Nephron progenitor cell (in vitro differentiated cells): Measurements from ENCODE around the gene AHCY.
"Not testable (repeated sequence)": the region's sequence is repeated elsewhere in the genome, so short reads cannot be mapped to it uniquely, and the experiment has no call there.

Experiments
- DNase-seq: peaks from one replicate; pipeline ENCODE4 v3.0.0; 2021
- H3K27ac Mint-ChIP-seq: 2 replicates; pipeline ENCODE4 v1.8.0; 2021; ENCODE audit warnings: mild to moderate bottlenecking, moderate library complexity, mixed read lengths
- H3K27me3 Mint-ChIP-seq: 2 replicates; pipeline ENCODE4 v1.8.0; 2021; ENCODE audit warnings: mild to moderate bottlenecking, low read depth, mixed read lengths; ENCODE audit not compliant: poor library complexity
- H3K36me3 Mint-ChIP-seq: 2 replicates; pipeline ENCODE4 v1.8.0; 2021; ENCODE audit warnings: low read depth, mixed read lengths
- H3K4me1 Mint-ChIP-seq: 2 replicates; pipeline ENCODE4 v1.8.0; 2021; ENCODE audit warnings: mixed read lengths
- H3K4me3 Mint-ChIP-seq: 2 replicates; pipeline ENCODE4 v1.8.0; 2021; ENCODE audit warnings: mild to moderate bottlenecking, moderate library complexity, mixed read lengths
- H3K9me3 Mint-ChIP-seq: 2 replicates; pipeline ENCODE4 v1.8.0; 2021; ENCODE audit warnings: mild to moderate bottlenecking, moderate library complexity, mixed read lengths
- CTCF ChIP-seq: fragments of 200-600 bp; sonication (generic); IDR thresholded peaks from 2 replicates; pipeline ENCODE4 v1.5.0; 2021; ENCODE audit warnings: antibody characterized with exemption

The AHCY gene

GRCh38 chr20:34249291-34249690, 53.9 kb downstream of the AHCY start:
- no peak overlapping the region for H3K4me3 Mint-ChIP-seq
- peaks cover 3% of the 10 kb centered on the region for H3K27me3 Mint-ChIP-seq
- peaks cover 28% of the 10 kb centered on the region for H3K4me1 Mint-ChIP-seq
- TF ChIP-seq CTCF = no peak
- peaks cover 6% of the 10 kb centered on the region for H3K9me3 Mint-ChIP-seq
- no peak for DNase-seq
- peaks cover 13% of the 10 kb centered on the region for H3K36me3 Mint-ChIP-seq
- H3K27ac Mint-ChIP-seq = no peak overlapping the region

- TF ChIP-seq CTCF = no peak
- Mint-ChIP-seq H3K4me3 (no peak overlapping the region), H3K36me3 (no peaks in the 10 kb centered on the region), H3K4me1 (peaks cover 22% of the 10 kb centered on the region), H3K27ac (no peak overlapping the region), H3K27me3 (peaks cover 3% of the 10 kb centered on the region), H3K9me3 (no peaks in the 10 kb centered on the region)
- DNase-seq = no peak
Observed at GRCh38 chr20:34246126-34246626, 57.0 kb downstream of the AHCY start.

GRCh38 chr20:34243377-34243776, 59.8 kb downstream of the AHCY start:
- H3K27ac Mint-ChIP-seq = no peak overlapping the region
- peaks cover 3% of the 10 kb centered on the region for H3K27me3 Mint-ChIP-seq
- peaks cover 10% of the 10 kb centered on the region for H3K4me1 Mint-ChIP-seq
- H3K9me3 Mint-ChIP-seq = peaks cover 15% of the 10 kb centered on the region
- no peak for TF ChIP-seq CTCF
- H3K4me3 Mint-ChIP-seq = no peak overlapping the region
- H3K36me3 Mint-ChIP-seq = peaks cover 7% of the 10 kb centered on the region
- no peak for DNase-seq

- no peak for TF ChIP-seq CTCF
- Mint-ChIP-seq H3K4me3 (no peak overlapping the region), H3K36me3 (peaks cover 12% of the 10 kb centered on the region), H3K4me1 (peaks cover 10% of the 10 kb centered on the region), H3K9me3 (peaks cover 20% of the 10 kb centered on the region), H3K27me3 (peaks cover 6% of the 10 kb centered on the region), H3K27ac (no peak overlapping the region)
- DNase-seq = no peak
Observed at GRCh38 chr20:34242879-34243278, 60.3 kb downstream of the AHCY start.

- Mint-ChIP-seq H3K9me3 (peaks cover 29% of the 10 kb centered on the region), H3K36me3 (peaks cover 19% of the 10 kb centered on the region)
- DNase-seq, H3K27me3 Mint-ChIP-seq, H3K4me3 Mint-ChIP-seq, H3K4me1 Mint-ChIP-seq, H3K27ac Mint-ChIP-seq: not testable (repeated sequence)
Observed at GRCh38 chr20:34242015-34242414, 61.1 kb downstream of the AHCY start.

GRCh38 chr20:34240693-34241615, 62.2 kb downstream of the AHCY start, which contains the start of gene ASIP:
ASIP (plus strand) TSS chr20:34241423; CDS start chr20:34260375, 18,952 bp downstream.
- TF ChIP-seq CTCF = no peak
- no peak within 1 kb of the TSS for H3K4me3 Mint-ChIP-seq
- H3K4me1 Mint-ChIP-seq = peaks cover 10% of the 10 kb centered on the region
- H3K27me3 Mint-ChIP-seq = peaks cover 3% of the 10 kb centered on the region
- peaks cover 37% of the 10 kb centered on the region for H3K9me3 Mint-ChIP-seq
- no peak within 1 kb of the TSS for H3K27ac Mint-ChIP-seq
- peaks cover 19% of the 10 kb centered on the region for H3K36me3 Mint-ChIP-seq
- no peak for DNase-seq
